Retina (tissue), 1 donor: ENCODE results near the gene FAF2.

Experiments used
- DNase-seq: peaks from one replicate; pipeline ENCODE4 v3.0.0-alpha.2; 2016

Gene FAF2

DNA sequence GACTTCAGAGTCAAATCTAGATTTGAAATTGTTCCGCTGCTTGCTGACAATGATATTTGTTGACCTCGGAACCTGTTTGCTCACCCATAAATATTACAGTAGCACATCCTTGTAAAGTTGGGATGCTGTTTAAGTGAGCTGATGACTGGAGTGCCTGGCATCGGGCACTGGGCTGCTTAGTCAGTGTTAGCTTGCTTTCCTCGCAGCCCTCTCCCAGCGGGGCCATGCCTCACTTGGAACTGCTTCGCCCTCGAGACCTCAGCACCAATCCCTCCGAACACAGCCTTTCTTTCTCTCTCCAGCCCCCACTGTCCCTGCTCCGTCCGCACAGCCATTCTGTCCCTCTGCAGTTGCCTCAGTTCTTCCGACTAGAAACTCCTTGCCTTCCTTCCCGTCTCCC is 65.6 kb downstream of the FAF2 start:
- DNase-seq: no peak

DNA sequence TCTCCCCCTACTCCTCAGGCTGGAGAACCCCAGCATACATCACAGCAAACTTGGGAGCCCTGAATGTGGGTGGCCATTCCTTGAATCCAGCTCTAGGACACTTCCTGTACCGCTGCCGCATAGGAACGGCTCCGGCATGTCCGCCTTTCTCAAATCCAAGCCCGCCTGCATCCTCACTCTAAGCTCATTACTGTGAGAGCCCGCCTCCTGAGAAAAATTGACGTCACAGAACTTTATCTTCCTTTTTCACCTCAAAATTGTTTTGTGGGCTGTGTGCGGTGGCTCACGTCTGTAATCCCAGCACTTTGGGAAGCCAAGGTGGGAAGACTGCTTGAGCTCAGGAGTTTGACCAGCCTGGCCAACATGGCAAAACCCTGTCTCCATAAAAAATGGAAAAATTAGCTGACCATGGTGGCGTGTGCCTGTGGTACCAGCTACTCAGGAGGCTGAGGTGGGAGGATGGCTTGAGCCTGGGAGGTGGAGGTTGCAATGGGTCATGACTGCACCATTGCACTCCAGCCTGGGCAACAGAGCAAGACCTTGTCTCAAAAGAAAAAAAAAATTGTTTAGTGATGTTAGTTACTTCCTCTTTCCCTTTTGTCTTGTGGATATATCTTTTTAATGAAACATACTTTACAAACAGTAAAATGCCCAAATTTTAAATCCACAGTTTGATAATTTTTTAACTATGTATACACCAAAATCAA is 66.2 kb downstream of the FAF2 start:
- DNase-seq: no peak

DNA sequence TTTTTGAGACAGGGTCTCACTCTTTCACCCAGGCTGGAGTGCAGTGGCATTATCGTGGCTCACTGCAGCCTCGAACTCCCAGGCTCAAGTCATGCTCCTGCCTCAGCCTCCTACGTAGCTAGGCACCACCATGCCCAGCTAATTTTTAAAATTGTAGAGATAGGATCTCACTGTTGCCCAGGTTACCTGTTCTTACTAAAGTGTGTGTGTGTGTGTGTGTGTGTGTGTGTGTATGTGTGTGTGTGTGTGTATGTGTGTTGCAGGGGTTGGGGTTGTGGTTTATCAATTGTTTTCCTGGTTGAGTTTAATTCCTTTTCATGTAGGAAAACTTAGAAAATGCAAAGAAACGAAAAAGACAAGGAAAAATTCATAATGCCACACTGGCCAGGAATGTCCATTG is 67.2 kb downstream of the FAF2 start:
- no peak for DNase-seq

DNA sequence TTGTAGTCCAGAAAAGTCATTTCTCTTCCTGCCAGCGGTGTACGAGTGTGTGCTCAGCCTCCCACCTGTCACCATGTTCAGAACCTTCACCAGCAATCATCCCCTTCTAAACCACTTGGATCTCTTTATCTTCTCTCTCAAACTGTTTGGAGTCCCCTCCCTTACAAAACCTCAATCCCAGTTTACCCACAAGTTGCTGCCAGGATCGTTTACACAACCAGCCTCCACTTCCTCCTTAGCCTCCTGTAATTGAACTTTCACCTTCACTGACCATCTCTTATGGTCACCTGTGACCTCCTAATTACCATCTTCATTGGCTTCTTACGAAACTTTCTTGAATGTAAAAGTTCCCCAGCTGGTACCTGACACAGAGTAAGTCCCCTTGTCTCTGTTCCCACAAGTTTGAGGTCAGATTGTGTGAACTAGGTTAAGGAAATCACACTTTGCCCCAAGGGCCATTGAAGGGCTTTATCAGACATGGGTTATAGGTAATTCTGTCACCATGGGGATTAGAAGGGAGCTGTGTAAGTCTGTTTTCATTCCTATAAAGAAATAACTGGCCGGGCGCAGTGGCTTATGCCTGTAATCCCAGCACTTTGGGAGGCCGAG is 69.0 kb downstream of the FAF2 start:
- DNase-seq: no peak

DNA sequence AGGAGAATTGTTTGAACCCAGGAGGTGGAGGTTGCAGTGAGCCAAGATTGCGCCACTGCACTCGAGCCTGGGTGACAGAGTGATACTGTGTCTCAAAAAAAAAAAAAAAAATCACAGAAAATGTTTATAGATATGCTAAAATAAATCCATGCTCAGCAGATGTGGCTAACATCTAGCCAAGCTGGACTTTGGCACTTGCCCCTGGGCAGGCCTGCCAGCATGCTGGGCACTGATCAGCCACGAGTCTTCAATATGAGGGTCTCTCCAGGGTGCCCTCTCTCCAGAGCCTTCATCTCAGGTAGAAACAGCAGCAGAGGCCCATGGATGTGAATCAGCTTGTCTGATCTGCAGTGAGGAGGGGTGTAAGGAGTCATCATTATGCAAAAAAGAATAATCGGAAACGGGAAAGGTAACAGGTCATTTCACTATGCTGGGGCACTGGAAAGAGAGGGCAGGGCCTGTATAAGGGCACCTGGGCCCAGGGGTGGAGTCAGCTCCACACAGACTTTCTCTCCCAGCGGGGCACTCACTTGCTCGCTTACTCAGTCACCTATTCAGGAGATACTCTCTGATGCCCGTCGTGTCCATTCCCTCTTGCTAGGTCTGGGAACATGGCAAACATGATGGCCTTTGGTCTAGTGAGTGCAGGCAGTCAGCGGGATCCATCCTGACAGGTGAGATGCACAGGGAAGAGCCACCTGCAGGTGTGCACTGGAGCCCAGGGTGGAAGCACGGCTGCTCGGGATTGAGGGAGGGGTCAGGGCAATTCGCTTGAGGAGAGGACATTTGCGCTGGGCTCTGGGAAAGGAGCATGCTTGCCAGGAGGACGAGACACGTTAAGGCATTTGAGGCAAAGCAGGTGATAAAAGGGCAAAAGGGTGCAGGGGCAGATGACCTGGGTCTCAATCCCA is 71.9 kb downstream of the FAF2 start:
- DNase-seq: no peak

DNA sequence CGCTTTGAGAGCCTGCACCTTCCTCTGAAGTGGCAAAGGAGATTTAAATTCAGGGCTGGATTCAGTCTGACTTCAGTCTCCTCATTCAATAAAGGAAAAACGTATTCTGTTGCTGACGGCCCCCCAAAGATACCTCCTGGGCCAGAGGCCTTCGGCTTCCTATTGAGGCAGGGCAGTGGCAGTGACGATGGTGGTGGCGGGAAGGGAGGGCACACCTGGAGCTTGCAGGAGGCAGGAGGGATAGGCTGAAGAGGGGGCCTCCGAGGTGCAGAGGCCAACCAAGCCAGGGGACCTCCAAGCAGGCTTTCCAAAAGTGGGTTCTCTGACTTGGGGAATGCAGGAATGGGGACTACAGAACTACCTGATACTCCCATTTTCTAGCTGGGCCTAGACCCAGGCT is 73.1 kb downstream of the FAF2 start:
- DNase-seq: no peak

DNA sequence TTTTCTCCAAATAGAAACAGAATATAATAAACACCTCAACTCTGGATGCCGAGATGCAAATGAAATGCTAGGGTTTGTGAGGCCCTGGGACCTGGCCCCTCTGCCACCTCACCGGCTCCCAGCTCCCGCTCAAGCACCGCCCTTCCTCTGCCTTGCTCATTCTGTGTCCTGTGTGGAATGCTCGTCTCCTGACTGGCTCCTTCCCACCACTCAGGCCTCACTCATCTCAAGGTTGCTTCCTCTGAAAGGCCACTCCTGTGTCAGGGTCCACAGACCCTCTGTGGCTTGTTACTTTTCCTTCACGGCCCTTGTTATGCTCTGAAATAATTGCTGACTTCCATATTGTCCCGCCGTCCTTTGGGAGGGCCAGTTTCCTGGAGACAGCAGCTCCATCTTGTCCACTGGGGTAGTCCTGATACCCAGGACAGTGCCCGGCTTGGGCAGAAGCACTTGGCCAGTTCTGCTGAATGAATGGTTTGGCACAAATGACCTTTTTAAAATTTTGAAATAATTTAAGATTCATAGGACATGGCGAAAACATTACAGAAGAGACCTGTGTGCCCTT is 73.6 kb downstream of the FAF2 start:
- no peak for DNase-seq

DNA sequence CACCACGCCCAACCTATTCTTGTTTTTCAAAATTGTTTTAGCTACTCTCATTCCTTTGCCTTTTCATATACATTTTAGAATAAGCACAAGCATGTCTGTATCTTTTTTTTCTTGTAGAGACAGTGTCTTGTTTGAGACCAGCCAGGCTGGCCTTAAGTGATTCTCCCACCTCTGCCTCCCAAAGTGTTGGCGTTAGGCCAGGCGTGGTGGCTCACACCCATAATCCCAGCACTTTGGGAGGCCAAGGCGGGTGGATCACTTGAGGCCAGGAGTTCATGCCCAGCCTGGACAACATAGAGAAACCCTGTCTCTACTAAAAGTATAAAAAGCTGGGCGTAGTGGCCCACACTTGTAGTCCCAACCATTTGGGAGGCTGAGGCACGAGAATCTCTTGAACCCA is 76.0 kb downstream of the FAF2 start:
- no peak for DNase-seq

DNA sequence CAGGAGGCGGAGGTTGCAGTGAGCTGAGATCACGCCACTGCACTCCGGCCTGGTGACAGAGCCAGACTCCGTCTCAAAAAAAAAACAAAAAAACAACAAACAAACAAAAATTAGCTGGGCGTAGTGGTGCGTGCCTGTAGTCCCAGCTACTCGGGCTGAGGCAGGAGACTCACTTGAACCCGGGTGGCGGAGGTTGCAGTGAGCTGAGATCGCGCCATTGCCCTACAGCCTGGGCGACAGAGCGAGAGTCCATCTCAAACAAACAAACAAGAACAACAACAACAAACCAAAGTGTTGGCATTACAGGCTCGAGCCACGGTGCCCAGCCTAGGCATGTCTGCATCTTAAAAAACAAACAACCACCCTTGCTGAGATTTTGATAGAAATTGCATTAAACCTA is 76.8 kb downstream of the FAF2 start:
- no peak for DNase-seq

DNA sequence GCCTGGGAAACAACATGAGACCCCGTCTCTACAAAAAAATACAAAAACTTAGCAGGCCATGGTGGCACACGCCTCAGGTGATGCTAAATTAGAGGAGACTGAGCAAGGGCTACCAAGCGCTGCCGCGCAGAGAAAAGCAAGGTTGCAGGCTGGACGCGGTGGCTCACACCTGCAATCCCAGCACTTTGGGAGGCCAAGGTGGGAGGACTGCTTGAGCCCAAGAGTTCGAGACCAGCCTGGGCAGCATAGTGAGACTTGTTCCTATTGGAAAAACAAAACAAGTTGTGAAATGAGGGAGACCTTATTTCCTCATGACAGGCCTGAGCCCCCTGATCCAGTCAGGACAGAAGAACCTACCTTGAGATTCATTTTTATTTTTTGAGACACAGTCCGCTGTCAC is 77.5 kb downstream of the FAF2 start:
- DNase-seq: no peak

DNA sequence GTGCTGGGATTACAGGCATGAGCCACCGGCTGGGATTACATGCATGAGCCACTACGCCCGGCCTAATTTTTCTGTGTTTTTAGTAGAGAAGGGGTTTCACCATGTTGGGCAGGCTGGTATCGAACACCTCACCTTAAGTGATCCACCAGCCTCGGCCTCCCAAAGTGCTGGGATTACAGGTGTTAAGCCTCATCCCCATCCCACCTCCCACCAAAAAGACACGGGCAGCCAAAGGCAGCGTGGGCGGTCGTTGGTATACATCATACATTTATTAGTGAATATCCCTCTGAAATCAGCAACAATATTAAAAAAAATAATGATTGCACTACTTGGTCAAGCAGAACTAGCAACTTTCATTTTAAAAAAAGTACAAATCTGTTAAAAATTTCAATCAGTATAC is 78.3 kb downstream of the FAF2 start:
- no peak for DNase-seq

DNA sequence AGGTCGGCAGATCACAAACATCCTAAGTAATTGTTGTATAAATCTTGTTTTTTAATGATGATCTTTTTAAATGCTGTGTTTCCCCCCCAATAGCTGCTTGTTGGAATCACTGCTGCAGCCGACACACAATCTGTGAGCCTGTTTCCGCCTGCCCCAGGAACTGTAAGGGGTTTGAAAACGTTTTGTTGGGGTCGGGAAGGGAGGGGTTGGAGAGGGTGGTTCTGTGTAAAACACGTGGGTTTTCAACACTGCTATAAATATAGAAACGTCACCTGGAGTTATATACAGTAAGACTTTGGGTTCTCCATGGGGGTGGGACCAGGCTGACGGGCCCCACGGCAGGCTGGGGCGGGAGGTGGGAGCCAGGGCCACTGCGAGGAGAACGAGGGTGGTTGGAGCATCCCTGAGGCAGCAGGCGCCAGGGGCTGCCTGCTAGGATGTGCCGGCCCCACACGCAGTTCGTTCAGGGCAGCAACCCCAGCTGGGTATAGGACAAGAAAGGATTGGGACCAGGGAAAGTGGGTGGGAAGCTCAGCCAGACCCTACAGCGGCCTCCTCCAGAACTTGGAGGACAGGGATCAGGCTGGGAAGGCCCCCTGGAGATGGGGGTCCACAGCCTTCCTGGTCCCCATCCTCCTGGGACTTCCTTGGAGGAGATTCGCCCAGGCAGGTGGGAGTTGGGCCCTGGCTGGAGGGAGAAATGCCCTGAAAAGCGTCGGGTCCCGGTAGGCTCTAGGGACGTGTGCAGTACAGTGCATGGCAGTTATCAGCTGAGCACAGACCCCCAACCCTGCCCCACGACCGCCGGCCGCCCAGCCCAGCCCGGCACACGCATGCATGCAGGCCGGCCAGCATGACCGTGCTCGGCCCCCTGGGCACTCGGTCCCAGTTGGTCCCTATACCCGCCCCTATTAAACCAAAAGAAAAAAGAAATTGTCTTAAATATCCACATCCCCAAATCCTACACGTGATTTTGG is 79.3 kb downstream of the FAF2 start:
- no peak for DNase-seq

DNA sequence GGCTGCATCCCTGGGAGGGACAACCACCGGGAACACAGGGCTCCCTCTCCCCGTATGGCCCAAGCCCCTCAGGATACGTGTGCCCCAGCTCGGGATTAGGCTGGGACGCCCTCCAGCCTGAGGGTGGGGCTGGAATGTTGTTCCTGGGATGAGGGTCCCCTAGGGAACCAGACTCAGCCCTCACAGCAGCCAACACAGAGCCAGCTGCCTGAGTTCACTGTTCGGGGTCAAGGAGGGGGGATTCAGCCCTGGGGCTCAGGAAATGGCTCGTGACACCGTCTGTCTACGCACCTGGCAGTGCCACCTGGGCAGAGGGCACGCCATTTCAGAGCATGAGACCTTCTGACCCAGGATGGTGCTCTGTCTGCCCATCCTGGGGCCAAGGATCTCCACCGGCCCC is 80.1 kb downstream of the FAF2 start:
- no peak for DNase-seq

DNA sequence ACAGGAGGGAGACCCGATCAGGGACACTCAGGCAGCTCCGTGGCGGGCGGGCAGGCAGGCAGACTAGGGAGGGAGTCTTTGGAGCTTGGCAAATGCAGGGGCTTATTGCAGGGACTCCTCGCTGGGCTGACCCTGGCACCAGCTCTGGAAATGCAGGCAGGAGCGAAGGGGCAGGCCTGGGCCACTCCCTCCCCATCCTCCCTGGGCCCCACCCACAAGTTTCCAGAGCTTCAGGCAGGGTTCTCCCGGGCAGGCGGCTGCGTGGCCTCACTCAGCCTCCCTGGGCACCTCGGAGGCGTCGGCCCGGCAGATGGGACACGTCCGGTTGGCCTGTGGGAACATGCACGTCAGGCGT is 80.6 kb downstream of the FAF2 start:
- no peak for DNase-seq

DNA sequence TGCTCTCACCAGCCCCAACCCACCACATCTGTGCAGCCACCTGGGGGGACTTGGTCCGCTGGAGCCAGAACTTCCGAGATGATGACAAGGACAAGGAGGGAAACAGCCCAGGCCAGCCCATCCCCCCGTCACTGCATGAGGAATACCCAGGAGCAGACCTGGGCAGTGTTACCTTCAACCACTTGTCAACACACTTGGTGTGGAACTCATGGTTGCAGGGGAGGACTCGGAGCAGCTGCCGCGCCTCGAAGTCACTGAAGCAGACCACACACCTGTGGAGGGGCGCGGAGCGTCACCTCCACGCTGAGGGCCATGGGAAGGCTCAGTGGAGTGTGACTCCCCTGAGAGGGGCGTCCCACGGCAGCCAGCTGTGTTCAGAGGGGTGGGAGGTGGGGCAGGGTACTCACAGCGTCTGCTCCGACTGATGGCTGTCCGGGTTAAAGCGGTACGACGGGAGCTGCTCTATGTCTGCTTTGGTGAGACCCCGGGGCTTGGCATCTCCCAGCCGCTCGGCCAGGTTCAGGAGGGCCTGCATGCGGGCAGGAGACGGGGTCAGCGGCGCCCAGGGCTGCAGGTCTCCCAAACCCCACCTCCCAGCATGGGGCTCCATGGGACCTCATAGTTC is 81.0 kb downstream of the FAF2 start:
- DNase-seq: no peak

DNA sequence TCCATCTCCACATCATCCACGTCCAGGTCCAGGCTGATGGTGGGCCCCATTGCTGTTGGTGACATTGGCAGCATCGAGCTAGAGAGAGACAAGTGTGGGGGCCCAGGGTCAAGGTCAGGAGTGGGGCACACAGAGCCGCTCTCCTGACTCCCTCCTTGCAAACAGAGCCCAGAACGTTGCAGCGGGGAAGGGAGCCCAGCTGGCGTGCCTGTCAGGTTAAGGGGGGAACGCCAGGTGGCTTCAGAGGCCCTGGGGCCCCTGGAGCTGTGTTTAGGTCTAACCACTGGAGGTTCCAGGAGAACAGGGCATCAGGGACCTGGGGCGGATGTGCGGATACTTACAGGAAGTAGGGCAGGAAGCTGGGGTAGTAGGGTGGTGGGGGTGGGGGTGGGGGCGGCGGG is 81.6 kb downstream of the FAF2 start:
- no peak for DNase-seq

DNA sequence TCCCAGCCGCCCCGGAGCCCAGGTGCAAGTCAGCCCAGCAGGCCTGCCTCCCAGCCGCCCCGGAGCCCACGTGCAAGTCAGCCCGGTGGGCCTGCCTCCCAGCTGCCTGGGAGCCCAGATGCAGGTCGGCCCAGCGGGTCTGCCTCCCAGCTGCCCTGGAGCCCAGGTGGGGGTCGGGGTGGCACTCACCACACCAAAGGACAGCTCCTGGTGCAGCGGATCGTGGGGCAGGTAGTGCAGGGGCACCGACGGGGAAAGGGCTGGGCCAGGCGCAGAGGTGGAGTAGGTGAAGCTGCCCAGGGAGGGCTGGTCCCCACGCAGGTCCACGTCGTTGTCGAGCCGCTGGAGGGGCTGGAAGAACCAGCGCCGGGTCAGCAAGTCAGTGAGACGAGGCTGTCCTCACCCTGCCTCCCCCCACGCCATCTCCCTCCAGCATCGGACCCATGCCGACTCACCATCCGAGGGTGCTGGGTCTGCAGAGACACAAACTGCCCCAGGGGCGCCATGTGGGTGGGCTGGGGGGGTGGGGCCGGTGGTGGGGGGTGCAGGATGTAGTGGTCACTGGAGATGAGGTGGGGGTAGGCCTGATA is 82.3 kb downstream of the FAF2 start:
- DNase-seq: no peak

DNA sequence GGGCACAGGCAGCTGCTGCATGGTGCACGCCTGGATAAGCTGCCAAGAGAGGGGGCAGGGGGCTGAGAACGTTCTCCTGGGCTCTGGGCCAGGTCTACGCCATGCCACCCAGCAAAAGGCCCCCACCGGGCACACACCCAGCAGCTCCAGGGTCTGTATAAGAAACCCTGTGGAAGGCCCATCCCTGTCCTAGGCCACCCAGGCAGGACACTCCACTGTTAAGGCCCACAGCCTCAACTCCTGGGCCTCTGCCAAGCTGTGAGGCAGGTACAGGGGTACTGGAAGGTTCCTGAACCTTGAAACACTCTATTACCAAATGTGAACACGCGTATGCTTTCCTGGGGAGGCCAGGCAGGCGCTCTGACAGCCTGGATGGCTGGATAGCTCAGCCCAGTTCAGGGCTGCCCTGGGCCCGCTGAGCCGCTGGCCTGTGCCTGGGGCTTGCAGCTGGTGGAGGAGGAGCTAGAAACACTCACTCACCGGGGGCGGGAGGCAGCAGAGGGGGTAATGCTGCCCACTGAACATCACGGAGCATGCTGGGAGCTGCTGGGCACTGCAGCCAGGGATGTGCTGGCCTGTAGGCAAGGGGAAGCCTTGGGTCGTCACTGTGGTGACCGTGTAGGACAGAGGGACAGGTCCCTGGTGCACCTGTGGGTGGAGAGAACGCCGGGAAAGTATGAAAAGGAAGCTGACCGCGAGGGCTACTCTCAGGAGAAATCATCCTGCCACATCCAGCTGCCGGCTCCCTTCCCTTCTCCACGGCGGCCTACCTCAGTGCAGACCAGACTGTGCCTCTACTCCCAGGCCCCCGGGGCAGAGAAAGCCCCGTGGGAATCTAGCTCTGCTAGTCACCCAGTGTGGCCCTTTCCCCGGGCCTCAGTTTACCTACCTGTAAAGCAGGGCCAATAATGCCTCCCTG is 83.1 kb downstream of the FAF2 start:
- no peak for DNase-seq

DNA sequence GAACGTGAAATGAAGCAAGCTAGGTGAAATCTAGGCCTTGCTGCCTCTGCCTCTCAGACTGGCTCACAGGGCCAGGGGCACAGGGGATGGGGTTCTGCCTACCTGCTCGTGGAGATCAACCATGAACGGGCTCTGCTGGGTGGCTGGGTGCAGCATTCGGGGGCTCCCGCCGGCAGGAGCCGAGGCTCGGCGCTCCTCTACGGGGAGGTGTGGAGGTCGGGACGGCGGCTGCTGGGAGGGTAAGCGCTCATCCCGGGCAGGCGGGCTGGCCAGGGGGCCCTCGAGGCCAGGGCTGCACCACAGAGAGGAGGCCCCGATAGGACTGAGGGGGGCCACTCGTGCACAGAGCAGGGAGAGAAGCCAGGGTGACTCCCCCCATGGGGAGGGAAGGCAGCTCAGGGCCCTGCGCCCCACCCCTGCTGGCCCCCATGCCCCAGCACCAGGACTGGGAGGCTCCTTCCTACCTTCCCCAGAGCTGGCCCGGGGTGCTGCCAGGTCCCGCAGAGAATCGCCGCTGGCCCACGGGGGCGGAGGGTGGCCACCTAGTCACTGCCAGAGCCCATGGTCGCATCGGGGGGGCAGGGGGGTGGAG is 83.8 kb downstream of the FAF2 start:
- no peak for DNase-seq

DNA sequence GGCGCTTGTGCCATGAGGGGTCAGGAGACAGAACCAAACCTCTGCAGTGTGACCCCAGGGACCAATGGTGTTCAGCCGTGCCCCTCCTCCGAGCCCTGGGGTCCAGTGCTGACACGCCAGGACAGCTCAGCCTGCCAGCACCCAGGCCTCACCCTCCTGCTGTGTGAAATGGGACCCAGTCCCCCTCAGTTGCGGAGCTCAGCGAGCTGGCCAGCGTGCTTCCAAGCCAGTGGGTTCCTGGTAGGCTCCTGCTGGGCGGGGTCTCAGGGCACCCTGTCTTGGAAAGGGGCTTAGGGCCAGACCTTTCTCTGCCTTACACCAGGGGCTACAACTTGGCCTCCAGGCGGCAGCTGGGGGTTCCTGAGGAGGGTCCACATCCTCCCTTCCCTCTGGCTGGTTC is 84.6 kb downstream of the FAF2 start:
- DNase-seq: no peak
